Hematopoietic multipotent progenitor cell (in vitro differentiated cells): ENCODE measurements around the gene TMEM31. TPM values are rescaled to one million over a fixed set of nuclear protein-coding genes. Genes with fewer than 3 reads are reported as not detected.
"Not testable (repeated sequence)": the region's sequence is repeated elsewhere in the genome, so short reads cannot be mapped to it uniquely, and the experiment has no call there.

Experiments used
- DNase-seq, 3 donors: peaks; one replicate each; pipeline ENCODE4 v3.0.0-alpha.2; 2011 to 2015; ENCODE audit warnings: low read depth in 2 of 3, low spot score in 2 of 3
- total RNA-seq: library from RNA; depleted of rRNA; stranded (reverse); fragments of >200 nt; gene quantifications from one replicate; pipeline ENCODE4 v1.2.3, GENCODE V29; 2012

TMEM31 gene
- total RNA-seq, 1 donor = not detected

DNA sequence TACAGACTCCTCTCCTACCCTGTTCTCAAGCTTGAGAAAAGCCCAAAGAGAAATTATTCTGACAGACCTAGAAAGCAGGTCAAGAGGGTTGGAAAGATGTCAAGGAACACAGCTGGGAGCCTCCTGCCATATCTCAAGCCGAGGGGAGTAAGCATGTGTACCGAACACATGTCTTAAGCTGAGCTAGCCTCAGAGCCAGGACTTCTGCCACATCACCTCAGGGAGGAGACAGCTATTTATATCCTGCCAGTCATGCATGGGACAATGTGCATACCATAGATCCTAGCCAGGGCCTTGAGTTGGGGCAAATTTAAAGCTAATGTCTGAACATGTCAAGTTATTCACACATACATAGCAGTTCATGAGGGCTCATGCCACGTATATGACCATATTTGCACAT, 11.8 kb downstream of the TMEM31 start:
- no peak for DNase-seq

DNA sequence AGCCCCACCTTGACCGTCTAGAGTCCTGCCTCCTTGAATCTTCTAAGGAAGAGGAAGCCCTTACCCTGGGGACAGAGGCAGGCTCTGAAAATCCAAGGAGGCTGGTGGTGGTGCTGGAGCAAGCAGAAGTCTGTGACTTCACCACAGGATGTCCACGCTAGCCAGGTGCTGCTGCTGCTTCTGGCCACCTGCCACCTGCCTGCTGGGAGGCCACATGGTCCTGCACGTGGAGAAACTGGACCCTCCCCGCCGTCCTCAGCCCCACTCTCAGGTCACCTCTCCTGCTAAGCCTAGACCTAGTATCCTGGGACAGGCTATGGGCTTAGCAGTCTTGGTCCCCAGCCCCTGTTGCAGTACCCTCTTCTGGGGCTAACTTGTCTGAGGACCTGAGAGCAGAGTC, 15.8 kb downstream of the TMEM31 start:
- DNase-seq = no peak

- no peak for DNase-seq
Observed at GRCh38 chrX:103727115-103727514, 16.4 kb downstream of the TMEM31 start.

DNA sequence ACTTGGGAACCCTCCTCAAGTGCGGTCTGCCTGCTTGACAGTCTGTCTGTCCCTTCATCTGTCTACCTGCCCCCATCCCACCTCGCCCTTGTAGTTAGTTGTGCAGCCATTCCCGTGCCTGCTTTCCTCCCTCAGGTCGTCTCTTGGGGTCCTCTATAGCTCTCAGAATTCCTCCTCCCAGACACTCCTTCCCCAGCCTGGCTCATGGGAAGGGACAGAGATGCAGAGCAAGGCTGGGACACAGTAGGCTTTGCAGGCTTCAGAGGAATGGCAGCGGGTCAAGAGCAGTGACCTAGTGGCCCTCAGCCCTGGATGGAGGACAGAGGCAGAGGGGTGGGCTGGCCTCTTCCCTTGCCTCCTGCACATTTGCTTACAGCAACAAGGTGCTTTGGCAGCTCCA, 18.3 kb downstream of the TMEM31 start:
- DNase-seq = no peak

GRCh38 chrX:103730147-103730795, 19.6 kb downstream of the TMEM31 start:
- DNase-seq = no peak

DNA sequence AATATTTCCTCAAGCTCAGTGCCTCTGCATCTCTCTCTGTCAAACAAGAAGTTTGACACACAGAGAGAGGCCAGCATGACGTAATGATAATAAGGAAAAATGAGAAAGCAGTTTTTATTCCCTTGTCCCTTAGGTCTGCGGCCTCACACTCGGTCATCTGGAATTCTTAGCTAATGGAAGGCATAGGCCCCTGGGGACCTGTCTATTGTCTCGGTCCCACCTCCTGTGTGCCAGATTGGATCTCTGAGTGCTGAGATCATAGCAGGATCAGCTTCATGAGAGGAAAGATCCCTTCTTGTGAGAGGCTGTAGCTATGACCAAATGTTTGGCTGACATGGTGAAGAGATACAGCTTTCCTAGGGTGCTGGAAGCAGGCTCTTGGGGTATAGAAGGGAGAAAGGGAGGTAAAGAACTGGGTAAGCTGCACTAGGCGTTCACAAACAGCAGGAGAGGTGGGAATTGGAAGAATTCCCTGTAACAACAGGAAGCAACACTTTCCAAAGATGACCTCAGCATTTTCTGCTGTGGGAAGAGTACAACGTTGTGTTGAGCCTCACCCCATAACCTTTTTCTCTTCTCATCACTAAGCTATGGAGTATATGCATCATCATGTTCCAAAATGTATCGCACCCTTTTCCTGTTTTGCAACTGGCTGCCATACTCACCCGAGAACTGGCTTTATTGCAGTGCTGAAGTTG, 20.2 kb downstream of the TMEM31 start:
- no peak for DNase-seq

DNA sequence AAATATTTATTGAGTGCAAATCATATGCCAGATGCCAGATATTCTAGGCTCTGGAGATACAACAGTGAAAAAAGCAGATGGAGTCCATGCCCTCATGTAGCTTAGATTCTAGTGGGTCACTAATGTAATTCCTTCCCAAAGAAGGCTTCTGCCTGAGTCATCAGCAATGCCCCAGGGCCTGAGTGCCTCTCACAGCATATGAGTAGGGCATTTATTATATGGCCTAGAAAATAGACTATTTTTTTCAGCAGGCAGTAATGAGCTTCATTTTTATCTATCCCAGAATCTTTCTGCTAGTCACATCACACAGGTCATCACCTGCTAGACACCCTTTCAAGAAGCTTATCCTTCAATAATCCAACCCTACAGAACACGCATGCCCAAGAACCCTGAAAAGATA, 22.3 kb downstream of the TMEM31 start:
- DNase-seq = no peak

DNA sequence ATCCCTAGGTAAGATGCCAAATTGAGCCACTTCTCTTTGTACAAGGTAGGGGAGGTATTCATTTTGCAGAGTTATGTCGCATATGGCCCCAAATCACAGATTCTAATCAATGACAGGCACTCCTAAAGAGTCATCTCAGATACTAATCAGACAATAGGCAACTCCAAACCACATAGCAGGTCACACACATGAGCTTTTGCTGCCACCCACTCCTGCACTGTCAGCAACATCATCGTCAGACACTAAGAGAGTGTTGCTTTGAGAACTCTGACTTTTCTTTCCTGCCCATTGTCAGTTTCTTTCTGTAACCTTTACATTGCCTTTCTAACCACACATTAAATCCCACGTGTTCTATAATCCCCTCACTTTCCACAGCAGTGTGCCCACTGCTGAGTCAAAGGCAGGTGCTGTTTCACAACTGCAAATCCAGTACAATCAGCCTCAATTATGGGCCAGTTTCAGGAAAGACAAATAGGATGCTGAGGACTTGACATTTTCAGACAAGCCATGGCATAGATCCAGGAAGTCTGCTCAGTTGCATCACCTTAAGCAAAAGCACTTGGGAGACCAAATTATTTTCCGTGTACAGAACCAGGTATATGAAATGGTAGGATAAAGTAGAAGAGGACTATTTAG, 23.5 kb downstream of the TMEM31 start:
- no peak for DNase-seq

- DNase-seq = peak in 1 of 3 donors; percentile 59
Observed at GRCh38 chrX:103737696-103738095, 27.0 kb downstream of the TMEM31 start.

DNA sequence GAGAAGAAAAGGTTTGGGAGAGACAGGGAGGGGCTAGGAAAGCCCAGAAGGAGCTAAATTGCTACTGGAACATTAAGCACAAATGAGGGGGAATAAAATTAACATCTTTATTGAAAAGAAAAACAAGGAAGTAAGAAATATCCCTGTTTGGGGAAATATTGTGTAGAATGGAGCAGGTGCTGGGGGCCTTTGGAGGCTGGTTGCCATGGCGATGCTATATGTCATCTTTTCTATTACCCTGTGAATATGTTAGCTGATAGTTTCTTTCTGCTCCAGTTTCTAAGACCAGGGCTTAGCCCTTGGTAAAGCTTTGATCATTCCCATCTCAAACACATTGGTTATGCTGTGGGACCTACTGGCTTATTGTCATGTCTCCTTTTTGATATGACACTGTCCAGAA, 28.7 kb downstream of the TMEM31 start:
- no peak for DNase-seq

DNA sequence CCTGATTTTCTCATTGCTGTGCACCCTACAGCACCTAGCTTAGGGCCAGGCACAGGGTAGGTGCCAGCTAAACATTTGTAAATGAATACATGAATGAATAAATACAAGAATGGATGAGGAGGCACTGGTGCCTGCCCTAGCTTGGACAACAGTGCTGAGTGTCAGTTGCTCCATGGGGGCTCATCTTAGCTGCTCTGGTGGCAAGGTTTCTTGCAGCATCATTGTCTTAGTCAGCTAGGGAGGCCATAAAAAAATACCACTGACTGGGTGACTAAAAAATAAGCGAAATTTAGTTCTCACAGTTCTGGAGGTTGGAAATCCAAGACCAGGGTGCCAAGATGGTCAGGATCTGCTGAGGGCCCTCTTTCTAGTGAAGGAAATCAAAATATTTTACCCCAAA, 31.2 kb downstream of the TMEM31 start:
- DNase-seq = no peak

GRCh38 chrX:103742339-103742738, 31.6 kb downstream of the TMEM31 start:
- DNase-seq = no peak

DNA sequence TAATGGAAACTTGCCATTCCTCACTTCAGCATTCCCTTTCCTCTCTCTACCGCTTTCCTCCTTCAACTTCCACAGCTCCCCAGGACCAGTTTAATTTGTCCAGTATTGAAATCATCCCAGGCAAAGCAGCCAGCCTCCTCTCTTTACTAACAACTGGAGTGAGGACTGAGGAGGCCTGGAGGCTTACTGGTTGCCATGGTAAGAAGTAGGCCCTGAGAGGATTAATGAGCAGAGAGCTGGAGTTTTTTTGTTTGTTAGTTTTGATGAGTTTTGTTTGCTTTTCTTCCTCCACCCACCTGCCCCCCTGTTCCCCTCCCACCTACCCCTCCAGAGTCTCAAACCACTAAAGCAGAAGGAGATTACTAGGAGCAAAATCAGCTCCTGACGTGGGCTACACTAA, 36.5 kb downstream of the TMEM31 start:
- DNase-seq = no peak

DNA sequence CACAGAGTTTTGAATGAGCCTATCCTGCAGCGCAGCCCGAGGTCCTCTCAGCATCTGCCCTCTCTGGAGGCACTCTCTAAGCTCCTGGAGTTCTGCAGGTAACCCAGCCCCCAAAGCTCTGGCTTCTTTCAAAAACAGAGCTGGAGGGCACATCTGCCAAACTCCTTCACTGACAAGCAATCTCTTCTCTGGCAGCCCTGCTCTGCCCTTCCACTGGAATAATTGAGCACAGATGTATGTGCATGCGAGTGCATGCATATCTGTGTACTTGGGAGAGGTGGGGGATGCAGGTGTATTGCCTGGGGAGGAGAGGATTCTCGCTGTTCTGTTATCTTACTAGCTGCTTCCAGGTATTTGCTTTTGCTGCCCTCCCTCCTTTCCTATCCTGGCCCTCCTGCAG, 43.7 kb downstream of the TMEM31 start:
- no peak for DNase-seq

DNA sequence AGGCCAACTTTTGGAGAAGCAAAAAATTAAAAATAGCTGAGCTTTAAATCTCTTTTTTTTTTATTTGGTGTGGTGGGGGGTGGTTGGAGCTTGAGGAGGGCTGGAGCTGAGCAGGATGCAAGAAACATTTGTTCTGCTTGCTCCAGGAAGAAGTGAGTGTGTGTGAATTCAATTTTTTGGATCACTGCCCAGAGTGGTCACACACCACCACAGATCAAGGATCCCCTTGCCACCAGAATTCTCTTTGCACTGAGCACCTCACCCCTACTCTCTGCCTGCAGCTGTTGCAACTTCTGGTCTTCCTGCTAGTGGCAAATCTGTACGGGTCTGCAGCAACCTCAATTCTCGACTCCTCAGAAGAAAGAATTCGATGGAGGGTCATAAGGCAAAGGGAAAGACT, 46.0 kb downstream of the TMEM31 start:
- DNase-seq = peak in 2 of 3 donors; percentile 51 to 89

DNA sequence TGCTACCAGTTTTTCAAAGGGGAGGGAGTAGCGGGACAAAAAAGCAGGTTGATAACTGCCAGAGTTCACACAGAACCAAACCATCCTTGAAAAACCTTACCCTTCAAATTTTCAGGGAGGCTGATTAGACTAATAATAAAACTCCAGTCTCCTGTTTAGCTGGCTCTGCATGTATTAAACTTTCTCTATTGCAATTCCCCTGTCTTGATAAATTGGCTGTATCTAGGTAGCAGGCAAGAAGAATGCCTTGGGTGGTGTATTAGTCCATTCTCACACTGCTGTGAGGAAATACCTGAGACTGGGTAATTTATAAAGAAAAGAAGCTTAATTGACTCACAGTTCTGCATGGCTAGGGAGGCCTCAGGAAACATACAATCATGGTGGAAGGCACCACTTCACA, 47.8 kb downstream of the TMEM31 start:
- no peak for DNase-seq

DNA sequence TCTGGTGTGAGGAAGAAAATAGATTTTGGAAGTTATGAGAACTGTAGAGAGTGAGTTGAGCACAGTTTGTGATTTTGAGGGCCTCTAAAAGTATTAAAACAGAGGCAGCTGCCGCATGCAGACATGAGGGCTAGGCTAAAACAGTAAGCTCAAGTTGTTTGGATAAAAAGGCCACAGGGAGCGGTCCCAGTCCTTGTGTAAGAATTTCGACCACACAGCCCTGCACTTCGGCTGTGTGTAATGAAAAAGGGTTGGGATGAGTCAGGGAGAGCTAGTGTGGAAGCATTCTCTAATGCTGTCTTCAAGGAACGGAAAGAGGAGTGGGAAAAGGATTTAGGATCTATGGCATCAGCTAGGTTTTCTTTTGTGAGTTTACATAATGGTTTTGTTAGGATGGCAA, 52.8 kb downstream of the TMEM31 start:
- DNase-seq = not testable (repeated sequence)

Other genes with a start within 250 kb of the TMEM31 start
- 0.27 TPM for gene RAB40A, start 191.4 kb upstream of the TMEM31 start, total RNA-seq
- 6.5 TPM for gene TCEAL4, start 125.4 kb upstream of the TMEM31 start, total RNA-seq
- gene TCEAL3, start 102.9 kb upstream of the TMEM31 start, total RNA-seq = 1.9 TPM
- gene TCEAL1, start 81.9 kb upstream of the TMEM31 start, total RNA-seq = 11.3 TPM
- 96.7 TPM for gene MORF4L2, start 24.2 kb upstream of the TMEM31 start, total RNA-seq
- gene PLP1, start 65.9 kb downstream of the TMEM31 start, total RNA-seq = not detected
- gene RAB9B, start 121.3 kb downstream of the TMEM31 start, total RNA-seq = 1.9 TPM